Mesothelial cell of epicardium (in vitro differentiated cells): ENCODE measurements around the gene CYTH1. TPM values are rescaled to one million over a fixed set of nuclear protein-coding genes. Genes with fewer than 3 reads are reported as not detected.

Source experiments
- DNase-seq, 2 experiments: peaks; one replicate each; pipeline ENCODE4 v3.0.0; 2021; ENCODE audit warnings: low spot score in 2 of 2; ENCODE audit not compliant: unreplicated experiment in 2 of 2
- H3K27ac Mint-ChIP-seq: 2 replicates; pipeline ENCODE4 v1.8.0; 2021; ENCODE audit warnings: mixed read lengths
- H3K27me3 Mint-ChIP-seq: 2 replicates; pipeline ENCODE4 v1.8.0; 2021; ENCODE audit warnings: low read depth, mixed read lengths
- H3K36me3 Mint-ChIP-seq: 2 replicates; pipeline ENCODE4 v1.8.0; 2021; ENCODE audit warnings: mixed read lengths
- H3K4me1 Mint-ChIP-seq: 2 replicates; pipeline ENCODE4 v1.8.0; 2021; ENCODE audit warnings: mixed read lengths
- H3K4me3 Mint-ChIP-seq: 2 replicates; pipeline ENCODE4 v1.8.0; 2021; ENCODE audit warnings: mild to moderate bottlenecking, moderate library complexity, mixed read lengths
- H3K9me3 Mint-ChIP-seq: 2 replicates; pipeline ENCODE4 v1.8.0; 2021; ENCODE audit warnings: mixed read lengths
- CTCF ChIP-seq: fragments of 200-600 bp; sonication (generic); IDR thresholded peaks from one replicate; pipeline ENCODE4 v1.5.0; 2021; ENCODE audit warnings: antibody characterized with exemption; ENCODE audit not compliant: unreplicated experiment
- total RNA-seq: library from RNA; stranded (reverse); gene quantifications from 3 replicates; pipeline ENCODE4 v1.2.1, GENCODE V29; 2021

Gene CYTH1
- total RNA-seq, 1 donor from 2014 or later = 42.8 TPM

DNA sequence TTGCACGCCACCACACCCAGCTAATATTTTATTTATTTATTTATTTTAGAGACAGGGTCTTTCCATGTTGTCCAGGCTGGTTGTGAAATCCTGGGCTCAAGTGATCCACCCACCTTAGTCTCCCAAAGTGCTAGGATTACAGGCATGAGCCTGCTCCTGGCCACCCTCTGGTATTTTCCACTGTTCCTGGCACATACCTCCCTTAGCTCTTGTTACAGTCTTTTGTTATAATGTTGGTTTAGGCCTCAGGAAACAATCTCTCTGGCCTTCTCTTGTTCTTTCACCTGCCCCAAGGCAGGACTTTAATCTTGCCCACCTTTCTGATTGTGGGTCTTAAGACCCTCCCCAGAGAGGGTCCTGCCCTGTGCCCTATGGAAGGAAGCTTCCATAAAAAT lies 3.6 kb upstream of the CYTH1 start:
- no peak for TF ChIP-seq CTCF
- H3K4me3 Mint-ChIP-seq = no peak overlapping the region
- no peaks in the 10 kb centered on the region for H3K9me3 Mint-ChIP-seq
- H3K27me3 Mint-ChIP-seq = no peaks in the 10 kb centered on the region
- peaks cover 8% of the 10 kb centered on the region for H3K36me3 Mint-ChIP-seq
- no peak overlapping the region for H3K27ac Mint-ChIP-seq
- DNase-seq = no peak
- H3K4me1 Mint-ChIP-seq = peaks cover 20% of the 10 kb centered on the region

GRCh38 chr17:78785011-78785662 lies 3.1 kb upstream of the CYTH1 start:
- DNase-seq = no peak
- TF ChIP-seq CTCF = no peak
- Mint-ChIP-seq H3K9me3 (no peaks in the 10 kb centered on the region), H3K36me3 (peaks cover 8% of the 10 kb centered on the region), H3K4me3 (no peak overlapping the region), H3K4me1 (peaks cover 21% of the 10 kb centered on the region), H3K27me3 (no peaks in the 10 kb centered on the region), H3K27ac (peak overlapping the region; percentile 25)

DNA sequence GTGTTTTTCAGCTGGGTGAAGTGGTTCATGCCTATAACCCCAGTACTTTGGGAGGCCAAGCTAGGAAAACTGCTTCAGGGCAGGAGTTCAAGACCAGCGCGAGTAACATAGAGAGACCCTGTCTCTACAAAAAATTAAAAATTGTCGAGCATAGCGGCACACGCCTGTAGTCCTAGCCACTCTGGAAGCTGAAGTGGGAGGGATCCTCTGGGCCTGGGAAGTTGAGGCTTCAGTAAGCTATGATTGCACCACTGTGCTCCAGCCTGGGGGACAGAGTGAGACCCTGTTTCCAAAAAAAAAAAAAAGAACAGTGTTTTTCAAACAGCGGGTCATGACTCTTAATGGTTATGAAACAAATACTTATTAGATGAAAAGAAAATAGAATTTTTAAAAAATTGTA lies 2.3 kb upstream of the CYTH1 start:
- Mint-ChIP-seq H3K4me1 (peaks cover 23% of the 10 kb centered on the region), H3K4me3 (peak overlapping the region; percentile 77), H3K36me3 (peaks cover 8% of the 10 kb centered on the region), H3K9me3 (no peaks in the 10 kb centered on the region), H3K27me3 (no peaks in the 10 kb centered on the region), H3K27ac (peak overlapping the region; percentile 98)
- no peak for DNase-seq
- TF ChIP-seq CTCF = no peak

DNA sequence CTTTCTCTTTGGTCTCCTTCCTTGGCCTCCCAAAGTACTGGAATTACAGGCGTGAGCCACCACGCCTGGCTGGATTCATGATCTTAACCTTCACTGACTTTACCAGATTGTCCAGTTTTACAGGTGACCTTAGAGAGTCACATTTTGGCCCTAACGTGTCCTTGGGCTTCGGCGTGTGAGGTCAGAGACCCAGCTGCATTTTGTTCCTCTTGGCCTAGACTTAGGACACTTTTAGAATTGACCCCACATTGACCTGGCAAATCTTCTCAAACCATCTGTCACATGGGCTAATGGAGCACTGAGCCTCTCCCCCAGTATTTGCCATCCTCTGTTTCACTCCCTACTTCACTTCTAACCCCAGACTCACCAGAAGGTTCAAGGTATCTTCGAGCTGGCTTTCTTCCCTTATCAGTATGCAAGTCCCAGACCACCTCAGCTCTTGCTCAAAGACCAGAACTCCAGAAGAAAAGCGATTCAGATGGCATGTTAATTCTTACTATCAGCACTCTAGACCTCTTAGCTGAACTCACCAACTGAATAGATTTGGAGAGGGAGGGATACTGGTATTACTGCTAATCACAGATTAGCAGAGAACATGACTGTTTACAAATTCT lies 1.7 kb upstream of the CYTH1 start:
- H3K4me3 Mint-ChIP-seq = peak overlapping the region; percentile 77
- no peak for DNase-seq
- no peak for TF ChIP-seq CTCF
- no peaks in the 10 kb centered on the region for H3K27me3 Mint-ChIP-seq
- H3K36me3 Mint-ChIP-seq = peaks cover 8% of the 10 kb centered on the region
- H3K9me3 Mint-ChIP-seq = no peaks in the 10 kb centered on the region
- H3K27ac Mint-ChIP-seq = peak overlapping the region; percentile 98
- peaks cover 24% of the 10 kb centered on the region for H3K4me1 Mint-ChIP-seq

GRCh38 chr17:78781104-78781892 lies 775 bp downstream of the CYTH1 start:
- Mint-ChIP-seq H3K4me3 (peak overlapping the region; percentile 84), H3K4me1 (peaks cover 24% of the 10 kb centered on the region), H3K27me3 (no peaks in the 10 kb centered on the region), H3K9me3 (no peaks in the 10 kb centered on the region), H3K36me3 (no peaks in the 10 kb centered on the region), H3K27ac (peak overlapping the region; percentile 93)
- TF ChIP-seq CTCF = no peak
- peak in 1 of 2 experiments; percentile 70 for DNase-seq
